K562 (cell line): ENCODE measurements around the gene WWP2.

ENCODE experiments used
- CTCF ChIP-seq, 3 experiments: IDR thresholded peaks in 2 of 3; conservative IDR thresholded peaks in 1 of 3; 2 replicates each; pipeline ENCODE4 v1.5.1; 2011 to 2012; ENCODE audit warnings: low read length in 3 of 3, mild to moderate bottlenecking in 3 of 3, control low read depth in 2 of 3, improper control_type of control experiment in 1 of 3, inconsistent platforms in 1 of 3, low read depth in 1 of 3, mixed read lengths in 1 of 3, moderate library complexity in 1 of 3; ENCODE audit not compliant: insufficient read depth in 2 of 3
- FOS ChIP-seq: IDR thresholded peaks from 3 replicates; pipeline ENCODE4 v1.6.1; 2011; ENCODE audit not compliant: insufficient read length; ENCODE audit errors: extremely low read depth
- JUND ChIP-seq, 2 experiments: IDR thresholded peaks; 2 replicates in 1 of 2; 3 replicates in 1 of 2; pipeline ENCODE4 v1.6.1; 2011; ENCODE audit warnings: borderline replicate concordance in 2 of 2, low read depth in 2 of 2, low read length in 2 of 2, improper control_type of control experiment in 1 of 2, missing biosample characterization in 1 of 2, missing genetic modification characterization in 1 of 2, missing genetic modification reagents in 1 of 2
- KAT7 ChIP-seq: sonication (generic); formaldehyde crosslinking; IDR thresholded peaks from 2 replicates; pipeline ENCODE4 v1.8.0; 2022; ENCODE audit warnings: missing genetic modification reagents, mild to moderate bottlenecking, borderline replicate concordance
- MAX ChIP-seq: sonication (generic); formaldehyde crosslinking; IDR thresholded peaks from 2 replicates; pipeline ENCODE4 v1.9.0; 2022; ENCODE audit warnings: mild to moderate bottlenecking, missing genetic modification reagents
- NFYB ChIP-seq: IDR thresholded peaks from 2 replicates; pipeline ENCODE4 v1.6.1; 2011; ENCODE audit warnings: mild to moderate bottlenecking, moderate library complexity; ENCODE audit not compliant: insufficient read length; ENCODE audit errors: extremely low read depth
- SMARCC2 ChIP-seq: fragments of 450-650 bp; IDR thresholded peaks from 2 replicates; pipeline ENCODE4 v1.6.1; 2017; ENCODE audit warnings: antibody characterized with exemption, moderate library complexity, mild to moderate bottlenecking, low read depth
- TOE1 ChIP-seq, 2 experiments: fragments of 450-650 bp in 1 of 2; sonication (generic) in 1 of 2; formaldehyde crosslinking in 1 of 2; IDR thresholded peaks; 2 replicates each; pipeline versions ENCODE4 v1.7.1 to v1.8.0; 2016 to 2022; ENCODE audit warnings: borderline replicate concordance in 2 of 2, mild to moderate bottlenecking in 2 of 2, antibody characterized with exemption in 1 of 2, inconsistent platforms in 1 of 2, low read depth in 1 of 2, missing genetic modification reagents in 1 of 2, moderate library complexity in 1 of 2
- ZBTB1 ChIP-seq: sonication (generic); formaldehyde crosslinking; IDR thresholded peaks from 2 replicates; pipeline ENCODE4 v1.8.1; 2023; ENCODE audit warnings: missing genetic modification reagents, low read depth, mild to moderate bottlenecking, borderline replicate concordance
- ZNF398 ChIP-seq: fragments of 250-450 bp; sonication (Bioruptor Pico); IDR thresholded peaks from 2 replicates; pipeline ENCODE4 v1.8.0; 2021; ENCODE audit warnings: moderate library complexity, mild to moderate bottlenecking, inconsistent platforms

- TF ChIP-seq SMARCC2, result no peak
- no peak for TF ChIP-seq JUND (IDR thresholded peaks at IDR 0.05; ENCODE audit: borderline replicate concordance, low read depth, low read length)
- no peak for TF ChIP-seq JUND (tag; IDR thresholded peaks at IDR 0.05; ENCODE audit: borderline replicate concordance, low read depth, low read length)
- no peak for TF ChIP-seq FOS
- no peak for TF ChIP-seq NFYB
- no peak for TF ChIP-seq TOE1 (IDR thresholded peaks at IDR 0.05; ENCODE audit: borderline replicate concordance)
- TF ChIP-seq TOE1 (CRISPR knock-in tag; IDR thresholded peaks at IDR 0.05; ENCODE audit: borderline replicate concordance, low read depth), result no peak
- TF ChIP-seq CTCF (IDR thresholded peaks at IDR 0.05 in 2 of 3, conservative IDR thresholded peaks at IDR 0.05 in 1 of 3; ENCODE audit: insufficient read depth in 2 of 3, low read depth in 1 of 3, low read length in 3 of 3), result no peak
- no peak for TF ChIP-seq ZNF398 (CRISPR knock-in tag)
- no peak for TF ChIP-seq ZBTB1
- TF ChIP-seq MAX (CRISPR knock-in tag), result no peak
- TF ChIP-seq KAT7 (CRISPR knock-in tag), result no peak
Observed at GRCh38 chr16:69917739-69918138, 155.6 kb downstream of the WWP2 start.
